HepG2 (cell line): ENCODE results near the gene CLHC1. TPM values are rescaled to one million over a fixed set of nuclear protein-coding genes. Genes with fewer than 3 reads are reported as not detected.

Source experiments
- ATAC-seq: fragments of 200-7000 bp; cut with Tn5 transposase; 3 replicates; pipeline ENCODE4 v1.9.1; 2020; ENCODE audit warnings: mild to moderate bottlenecking, moderate library complexity
- BruUV-seq: library from RNA; stranded (reverse); fragments of 400-500 nt; replicated peaks from 2 replicates; lab custom pipeline; 2021; lab: Mats Ljungman, UMichigan
- CTCF ChIA-PET: fragments of 300-600 bp; formaldehyde crosslinking; extraction: SDS; loops from one replicate; lab custom pipeline; 2021; ENCODE audit warnings: low total read pairs, inconsistent platforms, low intra/inter-chr PET ratio; lab: Yijun Ruan, JAX
- POLR2A ChIA-PET: fragments of 350-600 bp; sonication (Branson Sonifier 250); formaldehyde crosslinking; loops from one replicate; lab custom pipeline; 2020; ENCODE audit warnings: antibody characterized with exemption, inconsistent platforms; lab: Yijun Ruan, JAX
- DNase-seq: peaks from one replicate; pipeline ENCODE4 v3.0.0-alpha.2; 2015; ENCODE audit warnings: low spot score
- FAIRE-seq: peaks from 3 replicates; lab custom pipeline; 2011; peaks lifted over from hg19 to GRCh38; lab: Jason Lieb, UNC
- H2AFZ ChIP-seq: one replicate; pipeline ENCODE4 v1.6.1; 2011; ENCODE audit warnings: low read length, inconsistent platforms
- H3K27ac ChIP-seq: fragments of 300-600 bp; 3 replicates; pipeline ENCODE4 v1.8.0; 2011; ENCODE audit warnings: mixed run types, mild to moderate bottlenecking, mixed read lengths, low read length, inconsistent platforms; ENCODE audit not compliant: insufficient read depth; ENCODE audit errors: extremely low read length
- H3K27me3 ChIP-seq, 2 experiments: fragments of 200-600 bp in 1 of 2; 2 replicates in 1 of 2; 3 replicates in 1 of 2; pipeline versions ENCODE4 v1.6.0 to v1.8.0; 2011; ENCODE audit warnings: low read length in 2 of 2, mild to moderate bottlenecking in 2 of 2, moderate library complexity in 2 of 2, inconsistent platforms in 1 of 2; ENCODE audit not compliant: insufficient read depth in 2 of 2, control insufficient read depth in 1 of 2
- H3K36me3 ChIP-seq, 2 experiments: fragments of 200-600 bp in 1 of 2; replicated peaks in 1 of 2; 2 replicates in 1 of 2; 3 replicates in 1 of 2; pipeline versions ENCODE4 v1.5.1 to v1.8.0; 2011; ENCODE audit warnings: low read length in 2 of 2, inconsistent platforms in 1 of 2; ENCODE audit not compliant: insufficient read depth in 2 of 2, control insufficient read depth in 1 of 2
- H3K4me1 ChIP-seq: 2 replicates; pipeline ENCODE4 v1.5.1; 2012; ENCODE audit warnings: low read length, inconsistent platforms; ENCODE audit not compliant: insufficient read depth
- H3K4me2 ChIP-seq: 2 replicates; pipeline ENCODE4 v1.6.0; 2011; ENCODE audit warnings: low read depth, low read length, inconsistent platforms
- H3K4me3 ChIP-seq, 3 experiments: fragments of 200-600 bp in 1 of 3; sonication (generic), shearing (Covaris generic) in 1 of 3; replicated peaks in 1 of 3; 2 replicates each; pipeline ENCODE4 v1.5.1; 2011 to 2016; ENCODE audit warnings: low read length in 3 of 3, inconsistent platforms in 2 of 3, low read depth in 2 of 3, mild to moderate bottlenecking in 2 of 3, control low read depth in 1 of 3, mixed read lengths in 1 of 3; ENCODE audit not compliant: insufficient read depth in 1 of 3
- H3K79me2 ChIP-seq: one replicate; pipeline ENCODE4 v1.6.1; 2011; ENCODE audit warnings: low read length, inconsistent platforms; ENCODE audit not compliant: insufficient read depth
- H3K9ac ChIP-seq: 2 replicates; pipeline ENCODE4 v1.6.0; 2011; ENCODE audit warnings: mild to moderate bottlenecking, low read depth, low read length, inconsistent platforms; ENCODE audit not compliant: insufficient read depth
- H3K9me3 ChIP-seq: 2 replicates; pipeline ENCODE4 v1.5.1; 2012; ENCODE audit warnings: mild to moderate bottlenecking, low read length
- H4K20me1 ChIP-seq: 2 replicates; pipeline ENCODE4 v1.6.0; 2011; ENCODE audit warnings: inconsistent platforms, mild to moderate bottlenecking, low read length, moderate library complexity; ENCODE audit not compliant: insufficient read depth
- ARNT2 ChIP-seq: sonication (generic); formaldehyde crosslinking; IDR thresholded peaks from 2 replicates; pipeline ENCODE4 v1.8.0; 2022; ENCODE audit warnings: mild to moderate bottlenecking, low read depth, missing genetic modification reagents, moderate library complexity
- GTF3A ChIP-seq: sonication (generic); formaldehyde crosslinking; conservative IDR thresholded peaks from 2 replicates; pipeline ENCODE4 v1.4.0; 2020; ENCODE audit warnings: mild to moderate bottlenecking, missing genetic modification reagents
- HOXA9 ChIP-seq: sonication (generic); formaldehyde crosslinking; IDR thresholded peaks from 2 replicates; pipeline ENCODE4 v1.8.1; 2022; ENCODE audit warnings: missing genetic modification reagents, mild to moderate bottlenecking, moderate library complexity, borderline replicate concordance
- KLF11 ChIP-seq: IDR thresholded peaks from 2 replicates; pipeline ENCODE4 v1.6.1; 2016; ENCODE audit warnings: missing compliant biosample characterization
- ZNF121 ChIP-seq: sonication (generic); formaldehyde crosslinking; IDR thresholded peaks from 2 replicates; pipeline ENCODE4 v1.5.0; 2020; ENCODE audit warnings: mild to moderate bottlenecking, missing genetic modification reagents
- ZNF570 ChIP-seq: sonication (generic); formaldehyde crosslinking; IDR thresholded peaks from 2 replicates; pipeline ENCODE4 v1.4.0; 2020; ENCODE audit warnings: mild to moderate bottlenecking, missing genetic modification reagents, borderline replicate concordance
- ZNF775 ChIP-seq: sonication (generic); formaldehyde crosslinking; IDR thresholded peaks from 2 replicates; pipeline ENCODE4 v1.4.0; 2020; ENCODE audit warnings: missing genetic modification reagents, mild to moderate bottlenecking, moderate library complexity, borderline replicate concordance
- in situ Hi-C: cut with HindIII; loops from 2 replicates; pipeline ENCODE4 v1.10.0; 2017; ENCODE audit warnings: low pct_unique_long_range_greater_than_20kb; ENCODE audit not compliant: extremely low pct_ligation_motif_present
- intact Hi-C: fragments of 100-400 bp; cut with micrococcal nuclease; formaldehyde crosslinking; loops from one replicate; pipeline ENCODE4 v1.10.0; 2022; ENCODE audit not compliant: unreplicated experiment
- polyA plus RNA-seq, 8 experiments: library from polyadenylated mRNA; depleted of rRNA in 3 of 8; stranded (reverse) in 7 of 8; unstranded in 1 of 8; fragments of >200 nt; fragmentation: Illumina TruSeq in 4 of 8; extraction: Trizol in 4 of 8; gene quantifications; 2 replicates each; pipeline versions ENCODE4 v1.2.1 to v1.2.3, GENCODE V29; 2011 to 2016; ENCODE audit warnings: low read depth in 4 of 8, missing spikeins in 1 of 8, mixed read lengths in 1 of 8; ENCODE audit not compliant: insufficient read depth in 1 of 8
- total RNA-seq, 5 experiments: library from RNA; depleted of rRNA; stranded (reverse); fragments of >200 nt; fragmentation: Illumina TruSeq; extraction: Trizol; gene quantifications; 2 replicates each; pipeline ENCODE4 v1.2.3, GENCODE V29; 2016; ENCODE audit warnings: low read depth in 1 of 5
- TF ChIP-seq, protein P1 (sequence below): sonication (generic); formaldehyde crosslinking; conservative IDR thresholded peaks from 2 replicates; pipeline ENCODE4 v1.4.0; 2020; ENCODE audit warnings: missing genetic modification reagents
- TF ChIP-seq, protein P2 (sequence below): sonication (generic); formaldehyde crosslinking; IDR thresholded peaks from 2 replicates; pipeline ENCODE4 v1.4.0; 2020; ENCODE audit warnings: missing genetic modification reagents, mild to moderate bottlenecking, borderline replicate concordance

The CLHC1 gene
- total and polyA plus RNA-seq, 2 of the 13 experiments (the other 11 are each of a cell fraction or from before 2014, with no cell fraction given), result 9.8 to 12.6 TPM

DNA sequence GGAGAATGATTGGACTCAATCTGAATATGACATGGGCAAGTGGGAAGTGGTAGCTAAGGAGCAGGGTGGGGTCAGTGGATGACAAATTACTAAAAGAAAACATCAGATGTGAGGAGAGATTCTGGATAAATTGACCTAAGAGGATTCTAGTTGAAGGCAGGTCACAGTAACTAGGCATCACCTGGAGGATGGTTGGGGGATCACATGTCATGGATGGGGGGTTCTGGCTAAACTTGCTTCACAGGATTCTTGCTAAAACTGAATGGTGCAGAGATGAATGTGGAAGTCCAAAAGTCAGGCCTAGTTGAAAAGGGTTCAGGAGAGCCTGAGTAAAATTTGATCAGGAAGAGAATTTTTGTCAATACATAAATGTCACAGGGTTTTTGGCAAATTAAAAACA is 18.3 kb downstream of the CLHC1 start:
- Histone ChIP-seq H3K9me3 (no peaks in the 10 kb centered on the region), H3K36me3 (no peaks in the 10 kb centered on the region), H3K27me3 (no peaks in the 10 kb centered on the region), H3K4me2 (no peak overlapping the region), H4K20me1 (no peaks in the 10 kb centered on the region), H3K27ac (no peak overlapping the region), H3K79me2 (no peaks in the 10 kb centered on the region), H2AFZ (no peak overlapping the region), H3K9ac (no peak overlapping the region), H3K4me1 (no peaks in the 10 kb centered on the region), H3K4me3 (no peak overlapping the region)
- ATAC-seq, result no peak
- intact Hi-C loops, result no loop called here
- in situ Hi-C loops, result no loop called here
- BruUV-seq, result no TSS peak
- no peak for TF ChIP-seq ZNF121 (CRISPR knock-in tag)
- TF ChIP-seq GTF3A (CRISPR knock-in tag), result no peak
- no peak for TF ChIP-seq ZNF775 (CRISPR knock-in tag)
- TF ChIP-seq HOXA9 (CRISPR knock-in tag), result no peak
- no peak for TF ChIP-seq ARNT2 (CRISPR knock-in tag)
- no peak for TF ChIP-seq KLF11 (CRISPR knock-in tag)
- TF ChIP-seq, protein P1, sequence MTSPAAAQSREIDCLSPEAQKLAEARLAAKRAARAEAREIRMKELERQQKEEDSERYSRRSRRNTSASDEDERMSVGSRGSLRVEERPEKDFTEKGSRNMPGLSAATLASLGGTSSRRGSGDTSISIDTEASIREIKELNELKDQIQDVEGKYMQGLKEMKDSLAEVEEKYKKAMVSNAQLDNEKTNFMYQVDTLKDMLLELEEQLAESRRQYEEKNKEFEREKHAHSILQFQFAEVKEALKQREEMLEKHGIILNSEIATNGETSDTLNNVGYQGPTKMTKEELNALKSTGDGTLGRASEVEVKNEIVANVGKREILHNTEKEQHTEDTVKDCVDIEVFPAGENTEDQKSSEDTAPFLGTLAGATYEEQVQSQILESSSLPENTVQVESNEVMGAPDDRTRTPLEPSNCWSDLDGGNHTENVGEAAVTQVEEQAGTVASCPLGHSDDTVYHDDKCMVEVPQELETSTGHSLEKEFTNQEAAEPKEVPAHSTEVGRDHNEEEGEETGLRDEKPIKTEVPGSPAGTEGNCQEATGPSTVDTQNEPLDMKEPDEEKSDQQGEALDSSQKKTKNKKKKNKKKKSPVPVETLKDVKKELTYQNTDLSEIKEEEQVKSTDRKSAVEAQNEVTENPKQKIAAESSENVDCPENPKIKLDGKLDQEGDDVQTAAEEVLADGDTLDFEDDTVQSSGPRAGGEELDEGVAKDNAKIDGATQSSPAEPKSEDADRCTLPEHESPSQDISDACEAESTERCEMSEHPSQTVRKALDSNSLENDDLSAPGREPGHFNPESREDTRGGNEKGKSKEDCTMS (CRISPR knock-in tag), result no peak
- TF ChIP-seq, protein P2, sequence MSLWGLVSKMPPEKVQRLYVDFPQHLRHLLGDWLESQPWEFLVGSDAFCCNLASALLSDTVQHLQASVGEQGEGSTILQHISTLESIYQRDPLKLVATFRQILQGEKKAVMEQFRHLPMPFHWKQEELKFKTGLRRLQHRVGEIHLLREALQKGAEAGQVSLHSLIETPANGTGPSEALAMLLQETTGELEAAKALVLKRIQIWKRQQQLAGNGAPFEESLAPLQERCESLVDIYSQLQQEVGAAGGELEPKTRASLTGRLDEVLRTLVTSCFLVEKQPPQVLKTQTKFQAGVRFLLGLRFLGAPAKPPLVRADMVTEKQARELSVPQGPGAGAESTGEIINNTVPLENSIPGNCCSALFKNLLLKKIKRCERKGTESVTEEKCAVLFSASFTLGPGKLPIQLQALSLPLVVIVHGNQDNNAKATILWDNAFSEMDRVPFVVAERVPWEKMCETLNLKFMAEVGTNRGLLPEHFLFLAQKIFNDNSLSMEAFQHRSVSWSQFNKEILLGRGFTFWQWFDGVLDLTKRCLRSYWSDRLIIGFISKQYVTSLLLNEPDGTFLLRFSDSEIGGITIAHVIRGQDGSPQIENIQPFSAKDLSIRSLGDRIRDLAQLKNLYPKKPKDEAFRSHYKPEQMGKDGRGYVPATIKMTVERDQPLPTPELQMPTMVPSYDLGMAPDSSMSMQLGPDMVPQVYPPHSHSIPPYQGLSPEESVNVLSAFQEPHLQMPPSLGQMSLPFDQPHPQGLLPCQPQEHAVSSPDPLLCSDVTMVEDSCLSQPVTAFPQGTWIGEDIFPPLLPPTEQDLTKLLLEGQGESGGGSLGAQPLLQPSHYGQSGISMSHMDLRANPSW, result no peak
- TF ChIP-seq ZNF570 (CRISPR knock-in tag), result no peak
- no peak for DNase-seq
- FAIRE-seq, result no peak
- ChIA-PET POLR2A (no interaction called here), CTCF (no interaction called here)
